Breast epithelium (tissue), 3 donors: ENCODE results near the gene TGM2.

Experiments
- CTCF ChIP-seq, 3 donors: fragments of 450-650 bp; IDR thresholded peaks; one replicate each; pipeline ENCODE4 v1.5.1; 2016 to 2017; ENCODE audit warnings: antibody characterized with exemption in 3 of 3, mild to moderate bottlenecking in 3 of 3, moderate library complexity in 3 of 3
- POLR2AphosphoS5 ChIP-seq, 3 donors: sonication (generic); formaldehyde crosslinking; IDR thresholded peaks; one replicate each; pipeline ENCODE4 v1.6.1; 2017; ENCODE audit warnings: antibody characterized with exemption in 3 of 3

- TF ChIP-seq CTCF (IDR thresholded peaks at IDR 0.05), result no peak
- no peak for TF ChIP-seq POLR2AphosphoS5 (IDR thresholded peaks at IDR 0.05)
Observed at GRCh38 chr20:38120625-38120988, 44.5 kb downstream of the TGM2 start.
